ENCODE data around the gene PCDHGA1. TPM values are rescaled to one million over a fixed set of nuclear protein-coding genes. Genes with fewer than 3 reads are reported as not detected.
"Not testable (repeated sequence)": the region's sequence is repeated elsewhere in the genome, so short reads cannot be mapped to it uniquely, and the experiment has no call there.

The PCDHGA1 gene
- total RNA-seq, 1 experiment from 2014 or later = 2.2 TPM

DNA sequence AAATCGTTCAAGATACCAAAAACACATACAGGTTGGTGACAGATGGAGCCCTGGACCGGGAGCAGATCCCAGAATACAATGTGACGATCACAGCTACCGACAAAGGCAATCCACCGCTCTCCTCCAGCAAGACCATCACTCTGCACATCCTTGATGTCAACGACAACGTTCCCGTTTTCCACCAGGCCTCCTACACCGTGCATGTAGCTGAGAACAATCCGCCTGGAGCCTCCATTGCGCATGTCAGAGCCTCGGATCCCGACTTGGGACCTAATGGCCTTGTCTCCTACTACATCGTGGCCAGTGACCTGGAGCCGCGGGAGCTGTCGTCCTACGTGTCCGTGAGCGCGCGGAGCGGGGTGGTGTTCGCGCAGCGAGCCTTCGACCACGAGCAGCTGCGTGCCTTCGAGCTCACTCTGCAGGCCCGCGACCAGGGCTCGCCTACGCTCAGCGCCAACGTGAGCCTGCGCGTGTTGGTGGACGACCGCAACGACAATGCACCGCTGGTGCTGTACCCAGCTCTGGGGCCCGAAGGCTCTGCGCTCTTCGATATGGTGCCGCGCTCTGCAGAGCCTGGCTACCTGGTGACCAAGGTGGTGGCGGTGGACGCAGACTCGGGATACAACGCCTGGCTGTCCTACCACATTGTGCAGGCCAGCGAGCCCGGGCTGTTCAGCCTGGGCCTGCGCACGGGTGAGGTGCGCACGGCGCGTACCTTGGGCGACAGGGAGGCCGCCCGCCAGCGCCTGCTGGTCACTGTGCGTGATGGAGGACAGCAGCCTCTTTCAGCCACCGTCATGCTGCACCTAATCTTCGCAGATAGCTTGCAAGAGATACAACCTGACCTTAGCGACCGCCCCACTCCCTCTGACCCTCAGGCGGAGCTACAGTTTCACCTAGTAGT is 41.5 kb downstream of the PCDHGA1 start:
- Histone ChIP-seq H3K4me1 (ENCODE audit: insufficient read depth, low read length, poor library complexity, severe bottlenecking) (no peaks in the 10 kb centered on the region), H3K36me3 (ENCODE audit: insufficient read depth, low read length, poor library complexity, severe bottlenecking) (no peaks in the 10 kb centered on the region), H3K27me3 (replicated peaks; ENCODE audit: insufficient read depth, low read depth, low read length, poor library complexity) (no peaks in the 10 kb centered on the region), H3K27ac (ENCODE audit: low read depth, low read length, poor library complexity, severe bottlenecking) (no peak overlapping the region), H3K9me3 (ENCODE audit: low read depth, low read length, poor library complexity, severe bottlenecking) (peaks cover 25% of the 10 kb centered on the region), H3K4me3 (ENCODE audit: low read depth, low read length, poor library complexity, severe bottlenecking) (no peak overlapping the region)
- DNase-seq (ENCODE audit: low spot score) = no peak
- POLR2A ChIA-PET (ENCODE audit: low non-redundant PET) = interaction anchor here (0.6 kb wide), 1 partner anchor 37 kb away, joined by 3 read pairs; no protein-coding TSS in a partner anchor
- BruUV-seq (replicated peaks) = no TSS peak
- CTCF ChIA-PET = no interaction called here
- TF ChIP-seq CTCF (conservative IDR thresholded peaks at IDR 0.05; ENCODE audit: low read depth, low read length) (no peak), EZH2 (IDR thresholded peaks at IDR 0.05; ENCODE audit: borderline replicate concordance, low read depth, low read length, poor library complexity, severe bottlenecking) (no peak)
- intact Hi-C loops (cut with micrococcal nuclease; ENCODE audit: unreplicated experiment) = no loop called here

DNA sequence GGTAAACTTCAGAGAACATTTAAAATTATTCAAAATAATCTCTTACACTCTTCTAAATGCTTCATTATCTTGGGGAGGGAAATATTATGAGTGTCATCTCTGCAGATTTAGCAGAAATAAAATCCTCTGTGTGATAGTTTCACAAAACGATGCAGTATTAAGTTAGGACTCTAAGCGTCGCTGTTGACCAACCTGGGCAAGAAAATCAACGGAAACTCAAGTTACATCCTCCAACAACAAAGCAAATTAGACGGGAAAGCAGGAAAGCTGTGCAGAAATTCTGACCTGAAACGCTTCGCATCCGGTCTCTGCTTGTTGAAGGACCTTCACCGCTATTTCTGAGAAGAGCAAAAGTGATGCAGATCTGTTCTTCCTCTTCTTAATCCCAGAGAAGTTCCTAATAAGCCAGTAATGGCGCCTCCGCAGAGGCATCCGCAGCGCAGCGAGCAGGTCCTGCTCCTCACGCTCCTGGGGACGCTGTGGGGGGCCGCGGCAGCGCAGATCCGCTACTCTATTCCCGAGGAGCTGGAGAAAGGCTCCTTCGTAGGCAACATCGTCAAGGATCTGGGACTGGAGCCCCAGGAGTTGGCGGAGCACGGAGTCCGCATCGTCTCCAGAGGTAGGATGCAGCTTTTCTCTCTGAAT is 43.5 kb downstream of the PCDHGA1 start, which contains the start of gene PCDHGA6:
TSS of gene PCDHGA6 (plus strand) at position 219 of the 645 bp plus-strand sequence. CDS start at position 412, 193 bp downstream.
- Histone ChIP-seq H3K9me3 (ENCODE audit: low read depth, low read length, poor library complexity, severe bottlenecking) (peaks cover 30% of the 10 kb centered on the region), H3K27ac (ENCODE audit: low read depth, low read length, poor library complexity, severe bottlenecking) (peak within 1 kb of the TSS; percentile 59), H3K27me3 (replicated peaks; ENCODE audit: insufficient read depth, low read depth, low read length, poor library complexity) (no peaks in the 10 kb centered on the region), H3K36me3 (ENCODE audit: insufficient read depth, low read length, poor library complexity, severe bottlenecking) (no peaks in the 10 kb centered on the region), H3K4me3 (ENCODE audit: low read depth, low read length, poor library complexity, severe bottlenecking) (peak within 1 kb of the TSS; percentile 51), H3K4me1 (ENCODE audit: insufficient read depth, low read length, poor library complexity, severe bottlenecking) (no peaks in the 10 kb centered on the region)
- ChIA-PET POLR2A (ENCODE audit: low non-redundant PET) (no interaction called here), CTCF (interaction anchor here (0.6 to 1.4 kb wide), 5 partner anchors 151 to 194 kb away, joined by 3 to 13 read pairs (median 8); partner anchors contain the start of gene PCDHB14)
- BruUV-seq (replicated peaks) = TSS peak; percentile 40
- TF ChIP-seq EZH2 (IDR thresholded peaks at IDR 0.05; ENCODE audit: borderline replicate concordance, low read depth, low read length, poor library complexity, severe bottlenecking) = no peak
- TF ChIP-seq CTCF (conservative IDR thresholded peaks at IDR 0.05; ENCODE audit: low read depth, low read length) = peak; percentile 69
- intact Hi-C loops (cut with micrococcal nuclease; ENCODE audit: unreplicated experiment) = loop anchor here (1.0 kb wide), 1 partner anchor 188 kb away; no protein-coding TSS in a partner anchor
- DNase-seq (ENCODE audit: low spot score) = peak; percentile 70

- no peak overlapping the region for H3K27ac ChIP-seq (ENCODE audit: low read depth, low read length, poor library complexity, severe bottlenecking)
- intact Hi-C loops (cut with micrococcal nuclease; ENCODE audit: unreplicated experiment) = no loop called here
- H3K9me3 ChIP-seq (ENCODE audit: low read depth, low read length, poor library complexity, severe bottlenecking) = peaks cover 33% of the 10 kb centered on the region
- POLR2A ChIA-PET (ENCODE audit: low non-redundant PET) = no interaction called here
- no peaks in the 10 kb centered on the region for H3K4me1 ChIP-seq (ENCODE audit: insufficient read depth, low read length, poor library complexity, severe bottlenecking)
- no TSS peak for BruUV-seq (replicated peaks)
- H3K4me3 ChIP-seq (ENCODE audit: low read depth, low read length, poor library complexity, severe bottlenecking) = peak overlapping the region; percentile 51
- TF ChIP-seq EZH2 (IDR thresholded peaks at IDR 0.05; ENCODE audit: borderline replicate concordance, low read depth, low read length, poor library complexity, severe bottlenecking) (no peak), CTCF (conservative IDR thresholded peaks at IDR 0.05; ENCODE audit: low read depth, low read length) (no peak)
- CTCF ChIA-PET = interaction anchor here (1.0 to 1.4 kb wide), 4 partner anchors 151 to 189 kb away, joined by 5 to 13 read pairs (median 10); partner anchors contain the start of gene PCDHB14
- no peaks in the 10 kb centered on the region for H3K36me3 ChIP-seq (ENCODE audit: insufficient read depth, low read length, poor library complexity, severe bottlenecking)
- DNase-seq (ENCODE audit: low spot score) = no peak
- H3K27me3 ChIP-seq (replicated peaks; ENCODE audit: insufficient read depth, low read depth, low read length, poor library complexity) = no peaks in the 10 kb centered on the region
Observed at GRCh38 chr5:141374627-141375026, 44.3 kb downstream of the PCDHGA1 start.

DNA sequence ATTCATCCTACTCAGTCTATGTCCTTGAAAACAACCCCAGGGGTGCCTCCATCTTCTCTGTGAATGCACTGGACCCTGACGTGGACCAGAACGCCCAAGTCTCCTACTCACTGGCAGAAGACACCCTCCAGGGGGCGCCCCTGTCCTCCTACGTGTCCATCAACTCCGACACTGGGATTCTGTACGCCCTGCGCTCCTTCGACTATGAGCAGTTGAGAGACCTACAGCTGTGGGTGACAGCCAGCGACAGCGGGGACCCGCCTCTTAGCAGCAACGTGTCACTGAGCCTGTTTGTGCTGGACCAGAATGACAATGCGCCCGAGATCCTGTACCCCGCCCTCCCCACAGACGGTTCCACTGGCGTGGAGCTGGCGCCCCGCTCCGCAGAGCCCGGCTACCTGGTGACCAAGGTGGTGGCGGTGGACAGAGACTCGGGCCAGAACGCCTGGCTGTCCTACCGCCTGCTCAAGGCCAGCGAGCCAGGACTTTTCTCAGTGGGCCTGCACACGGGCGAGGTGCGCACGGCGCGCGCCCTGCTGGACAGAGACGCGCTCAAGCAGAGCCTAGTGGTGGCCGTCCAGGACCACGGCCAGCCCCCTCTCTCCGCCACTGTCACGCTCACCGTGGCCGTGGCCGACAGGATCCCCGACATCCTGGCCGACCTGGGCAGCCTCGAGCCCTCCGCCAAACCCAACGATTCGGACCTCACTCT is 45.3 kb downstream of the PCDHGA1 start:
- intact Hi-C loops (cut with micrococcal nuclease; ENCODE audit: unreplicated experiment); H3K36me3 ChIP-seq (ENCODE audit: insufficient read depth, low read length, poor library complexity, severe bottlenecking); BruUV-seq (replicated peaks); H3K27ac ChIP-seq (ENCODE audit: low read depth, low read length, poor library complexity, severe bottlenecking); H3K4me3 ChIP-seq (ENCODE audit: low read depth, low read length, poor library complexity, severe bottlenecking); H3K4me1 ChIP-seq (ENCODE audit: insufficient read depth, low read length, poor library complexity, severe bottlenecking); H3K27me3 ChIP-seq (replicated peaks; ENCODE audit: insufficient read depth, low read depth, low read length, poor library complexity); DNase-seq (ENCODE audit: low spot score): not testable (repeated sequence)
- POLR2A ChIA-PET (ENCODE audit: low non-redundant PET) = interaction anchor here (0.5 kb wide), 1 partner anchor 217 kb away, joined by 6 read pairs; no protein-coding TSS in a partner anchor
- peaks cover 35% of the 10 kb centered on the region for H3K9me3 ChIP-seq (ENCODE audit: low read depth, low read length, poor library complexity, severe bottlenecking)
- CTCF ChIA-PET = interaction anchor here (0.7 kb wide), 1 partner anchor 134 kb away, joined by 5 read pairs; no protein-coding TSS in a partner anchor

Data from A673 (cell line).